NCI-H2196 (cell line): ENCODE data around the gene OR1E1.
"Not testable (repeated sequence)": the region's sequence is repeated elsewhere in the genome, so short reads cannot be mapped to it uniquely, and the experiment has no call there.

ENCODE experiments used
- DNase-seq: peaks from one replicate; lab custom pipeline; 2025; ENCODE audit not compliant: unreplicated experiment; lab: John Stamatoyannopoulos, UW

OR1E1 gene, protein sequence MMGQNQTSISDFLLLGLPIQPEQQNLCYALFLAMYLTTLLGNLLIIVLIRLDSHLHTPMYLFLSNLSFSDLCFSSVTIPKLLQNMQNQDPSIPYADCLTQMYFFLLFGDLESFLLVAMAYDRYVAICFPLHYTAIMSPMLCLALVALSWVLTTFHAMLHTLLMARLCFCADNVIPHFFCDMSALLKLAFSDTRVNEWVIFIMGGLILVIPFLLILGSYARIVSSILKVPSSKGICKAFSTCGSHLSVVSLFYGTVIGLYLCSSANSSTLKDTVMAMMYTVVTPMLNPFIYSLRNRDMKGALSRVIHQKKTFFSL

DNA sequence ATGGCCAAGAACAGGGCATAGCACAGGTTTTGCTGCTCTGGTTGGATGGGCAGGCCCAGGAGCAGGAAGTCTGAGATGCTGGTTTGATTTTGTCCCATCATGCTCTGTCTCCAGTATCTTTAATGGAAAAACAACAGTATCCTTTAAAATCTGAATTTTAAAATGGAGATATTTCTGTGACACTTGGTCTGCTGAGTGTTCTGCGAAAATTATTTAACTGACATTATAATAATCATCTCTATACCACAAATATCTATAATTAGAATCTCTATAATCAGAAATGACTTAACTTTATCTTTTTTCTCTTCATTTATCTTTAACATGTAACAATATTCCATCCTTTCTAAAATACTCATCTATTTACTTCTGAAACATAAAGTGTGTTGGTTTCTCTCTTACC is at the start of gene OR1E1:
Gene OR1E1 (minus strand): TSS at position 101 of the 400 bp plus-strand sequence. CDS start 0 bp downstream, at position 101.
- DNase-seq = no peak

- DNase-seq = no peak
Observed at GRCh38 chr17:3447625-3448024, 49.4 kb upstream of the OR1E1 start.

GRCh38 chr17:3440451-3440850 is 42.2 kb upstream of the OR1E1 start:
- no peak for DNase-seq

DNA sequence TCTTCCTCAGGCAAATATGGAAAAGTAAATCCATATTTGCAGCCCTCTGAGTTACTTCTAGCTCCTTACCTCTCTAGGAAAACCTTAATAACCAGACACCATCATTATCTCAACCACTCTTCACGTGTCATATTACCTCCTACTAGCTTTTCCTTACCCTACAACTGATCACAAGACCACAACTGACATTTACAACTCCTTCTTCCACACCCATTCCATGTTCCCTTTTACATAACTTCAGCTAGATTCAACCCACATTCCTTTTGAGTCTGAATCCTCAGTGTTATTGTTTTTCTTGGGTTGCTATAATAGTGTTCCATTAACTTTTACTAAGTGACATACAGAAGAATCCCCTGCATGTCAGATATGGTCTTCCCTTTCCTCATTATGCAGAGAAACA is 40.2 kb upstream of the OR1E1 start:
- DNase-seq = no peak

DNA sequence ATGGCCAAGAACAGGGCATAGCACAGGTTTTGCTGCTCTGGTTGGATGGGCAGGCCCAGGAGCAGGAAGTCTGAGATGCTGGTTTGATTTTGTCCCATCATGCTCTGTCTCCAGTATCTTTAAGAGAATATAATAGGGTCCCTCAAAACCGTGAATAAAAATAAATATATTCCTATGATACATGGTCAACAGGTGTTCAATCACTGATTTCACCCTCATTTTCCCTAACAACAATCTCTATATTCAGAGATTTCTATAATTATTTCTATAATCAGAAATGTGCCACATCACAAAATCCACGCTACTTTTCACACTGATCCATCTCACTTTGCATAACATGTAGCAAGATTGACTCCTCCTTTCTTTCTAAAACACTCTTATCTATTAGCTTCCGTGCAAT is 35.5 kb upstream of the OR1E1 start, which contains the start of gene OR1E2:
Gene OR1E2 (minus strand): TSS at position 101 of the 400 bp plus-strand sequence. CDS start 0 bp downstream, at position 101.
- DNase-seq = no peak

GRCh38 chr17:3433215-3433614 is 35.0 kb upstream of the OR1E1 start:
- not testable (repeated sequence) for DNase-seq

GRCh38 chr17:3418222-3418621 is 20.0 kb upstream of the OR1E1 start:
- no peak for DNase-seq

GRCh38 chr17:3415610-3416009 is 17.4 kb upstream of the OR1E1 start:
- DNase-seq = no peak

DNA sequence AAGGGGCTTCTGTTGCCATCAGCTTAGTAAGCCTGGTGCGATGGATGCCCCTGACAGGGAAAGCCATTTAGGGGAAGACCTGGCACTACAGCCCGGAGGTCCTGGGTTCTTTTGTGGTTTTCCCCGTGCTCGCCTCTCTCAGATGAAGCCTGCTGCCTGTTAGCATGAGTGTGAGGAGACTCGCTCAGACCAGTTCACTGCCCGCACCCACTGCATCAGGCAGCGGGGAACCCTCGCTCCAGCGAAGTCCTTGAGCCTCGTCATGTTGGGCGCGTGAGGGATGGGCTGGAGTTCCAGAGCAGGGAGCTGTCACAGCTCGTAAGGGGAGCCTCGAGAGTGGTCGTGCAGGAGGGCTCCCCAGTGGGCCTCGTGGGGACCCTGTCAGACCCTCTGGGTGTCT is 14.0 kb upstream of the OR1E1 start:
- not testable (repeated sequence) for DNase-seq

DNA sequence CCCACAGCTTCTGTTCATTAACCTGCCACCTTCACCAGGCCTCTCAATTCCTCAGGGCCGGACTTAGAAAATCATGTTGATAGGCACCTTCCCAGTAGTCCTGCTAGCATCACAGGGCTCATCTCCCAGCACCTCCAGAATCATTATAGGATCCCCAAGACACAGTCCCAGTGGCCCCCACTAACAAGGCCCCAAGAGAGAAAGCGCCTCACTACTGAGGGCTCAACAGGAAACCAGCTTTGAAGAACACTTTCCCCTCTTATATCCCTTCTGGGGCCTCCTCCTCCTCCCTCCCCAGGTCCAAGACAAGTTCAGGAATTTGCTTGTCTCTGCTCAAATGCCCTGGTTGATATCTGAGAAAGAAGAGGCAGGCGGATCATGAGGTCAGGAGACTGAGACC is 12.9 kb upstream of the OR1E1 start, which contains the start of gene OR3A3:
Gene OR3A3 (plus strand): TSS at position 301 of the 400 bp plus-strand sequence.
- DNase-seq = no peak

DNA sequence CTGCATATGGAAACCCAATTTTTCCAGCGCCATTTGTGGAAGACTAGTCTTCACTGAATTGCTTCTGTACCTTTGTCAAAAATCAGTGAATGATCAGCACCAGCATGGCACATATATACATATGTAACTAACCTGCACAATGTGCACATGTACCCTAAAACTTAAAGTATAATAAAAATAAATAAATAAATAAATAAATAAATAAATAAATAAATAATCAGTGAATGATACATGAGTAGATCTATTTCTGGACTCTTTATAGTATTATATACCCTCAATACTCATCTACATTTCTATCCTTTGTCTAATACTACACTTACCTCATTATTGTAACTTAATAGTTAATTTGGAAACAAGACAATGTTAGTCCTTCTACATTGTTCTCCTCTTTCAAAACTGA is 5.6 kb upstream of the OR1E1 start:
- DNase-seq = not testable (repeated sequence)

- no peak for DNase-seq
Observed at GRCh38 chr17:3401786-3402185, 3.6 kb upstream of the OR1E1 start.

DNA sequence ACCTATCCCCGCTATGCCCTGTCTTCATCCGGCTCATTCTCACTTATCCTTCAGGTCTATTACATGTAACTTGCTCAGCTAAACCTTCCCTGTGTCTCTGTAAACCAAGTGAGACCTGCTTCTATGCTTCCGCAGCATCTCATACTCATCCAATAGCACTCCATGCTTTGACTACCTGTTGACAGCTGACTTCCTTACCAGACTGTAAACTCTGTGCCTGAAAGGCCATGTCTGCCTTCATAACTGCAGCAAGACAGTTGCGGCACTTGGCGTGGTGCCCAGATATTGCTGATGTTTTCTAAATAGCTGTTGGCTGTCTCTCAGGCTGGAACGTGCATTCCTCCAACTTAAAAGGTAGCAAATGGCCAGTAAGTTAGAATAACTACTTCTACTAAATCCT is 1.8 kb upstream of the OR1E1 start:
- no peak for DNase-seq

DNA sequence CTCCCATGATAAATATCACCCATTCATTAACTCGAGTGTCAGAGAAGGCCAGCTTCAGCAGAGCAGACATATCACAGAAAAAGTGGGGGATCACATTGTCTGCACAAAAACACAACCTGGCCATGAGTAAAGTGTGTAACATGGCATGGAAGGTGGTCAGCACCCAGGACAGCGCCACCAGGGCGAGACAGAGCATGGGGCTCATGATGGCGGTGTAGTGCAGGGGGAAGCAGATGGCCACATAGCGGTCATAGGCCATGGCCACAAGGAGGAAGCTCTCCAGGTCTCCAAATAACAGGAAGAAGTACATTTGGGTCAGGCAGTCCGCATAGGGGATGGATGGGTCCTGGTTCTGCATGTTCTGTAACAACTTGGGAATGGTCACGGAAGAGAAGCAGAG is 409 bp downstream of the OR1E1 start:
- not testable (repeated sequence) for DNase-seq

DNA sequence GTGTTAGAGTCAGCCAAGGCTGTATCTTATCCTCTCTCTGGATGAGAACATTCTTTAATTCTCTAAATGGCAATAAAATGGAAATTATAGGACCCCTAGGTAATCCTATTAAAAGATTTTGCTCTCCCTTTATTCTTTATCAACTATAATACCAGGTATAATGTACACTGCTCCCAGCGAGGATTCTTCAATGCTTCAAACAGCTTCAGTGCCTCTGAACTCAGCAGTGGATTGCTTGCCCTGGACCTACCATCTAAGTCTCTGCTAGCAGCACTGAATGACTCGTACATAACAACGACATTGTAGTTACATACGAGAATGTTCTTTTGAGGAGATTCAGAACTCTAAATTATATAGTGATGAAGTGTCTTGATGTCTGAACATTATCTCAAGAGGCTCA is 8.4 kb downstream of the OR1E1 start:
- DNase-seq = no peak

GRCh38 chr17:3385869-3386816 is 12.1 kb downstream of the OR1E1 start, which contains the start of gene OR3A2:
TSS of gene OR3A2 (minus strand) at chr17:3386308.
- no peak for DNase-seq

- no peak for DNase-seq
Observed at GRCh38 chr17:3381957-3382356, 16.3 kb downstream of the OR1E1 start.

- DNase-seq = no peak
Observed at GRCh38 chr17:3378321-3378720, 19.9 kb downstream of the OR1E1 start.

DNA sequence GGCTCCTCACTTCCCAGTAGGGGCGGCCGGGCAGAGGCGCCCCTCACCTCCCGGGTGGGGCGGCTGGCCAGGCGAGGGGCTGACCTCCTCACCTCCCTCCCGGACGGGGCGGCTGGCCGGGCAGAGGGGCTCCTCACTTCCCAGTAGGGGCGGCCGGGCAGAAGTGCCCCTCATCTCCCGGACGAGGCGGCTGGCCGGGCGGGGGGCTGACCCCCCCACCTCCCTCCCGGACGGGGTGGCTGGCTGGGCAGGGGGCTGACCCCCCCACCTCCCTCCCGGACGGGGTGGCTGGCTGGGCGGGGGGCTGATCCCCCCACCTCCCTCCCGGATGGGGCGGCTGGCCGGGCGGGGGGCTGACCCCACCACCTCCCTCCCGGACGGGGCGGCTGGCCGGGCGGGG is 27.0 kb downstream of the OR1E1 start:
- DNase-seq = not testable (repeated sequence)
